Body of pancreas (tissue), 4 donors: ENCODE data around the gene CD81.

ENCODE experiments used
- CTCF ChIP-seq, 7 experiments: fragments of 450-650 bp in 4 of 7; fragments of 200-600 bp in 3 of 7; sonication (generic) in 3 of 7; IDR thresholded peaks; one replicate each; pipeline ENCODE4 v1.5.1; 2016 to 2019; ENCODE audit warnings: antibody characterized with exemption in 7 of 7
- POLR2A ChIP-seq, 3 donors: fragments of 450-650 bp; IDR thresholded peaks; one replicate each; pipeline ENCODE4 v1.6.1; 2016; ENCODE audit warnings: antibody characterized with exemption in 3 of 3, mild to moderate bottlenecking in 2 of 3

GRCh38 chr11:2357246-2357645 lies 19.9 kb upstream of the CD81 start:
- TF ChIP-seq CTCF (IDR thresholded peaks at IDR 0.05) (no peak), POLR2A (IDR thresholded peaks at IDR 0.05) (no peak)
